OCI-LY1 (cell line): ENCODE measurements around the gene CCDC150.
A peak's percentile ranks its signal among the peaks of the same experiment; 100 is the strongest.

Experiments
- H2AFZ ChIP-seq: fragments of 200-600 bp; sonication (generic), shearing (Covaris generic); 2 replicates; pipeline ENCODE4 v1.6.0; 2014; ENCODE audit warnings: antibody characterized with exemption, mild to moderate bottlenecking, low read length
- H3F3A ChIP-seq: fragments of 200-600 bp; sonication (generic), shearing (Covaris generic); 2 replicates; pipeline ENCODE4 v1.6.0; 2014; ENCODE audit warnings: mild to moderate bottlenecking, antibody characterized with exemption, low read length, moderate library complexity; ENCODE audit not compliant: insufficient read depth
- H3K27ac ChIP-seq: fragments of 200-600 bp; sonication (generic); 2 replicates; pipeline ENCODE4 v1.5.1; 2014; ENCODE audit warnings: low read length, mixed run types, mild to moderate bottlenecking, low read depth; ENCODE audit not compliant: poor library complexity, severe bottlenecking
- H3K27me3 ChIP-seq: fragments of 200-600 bp; sonication (generic); 2 replicates; pipeline ENCODE4 v1.6.0; 2014; ENCODE audit warnings: antibody characterized with exemption, mild to moderate bottlenecking, low read length, moderate library complexity; ENCODE audit not compliant: insufficient read depth
- H3K36me3 ChIP-seq: fragments of 200-600 bp; sonication (generic); 2 replicates; pipeline ENCODE4 v1.6.1; 2014; ENCODE audit warnings: mild to moderate bottlenecking, antibody characterized with exemption, low read length, moderate library complexity, mixed read lengths; ENCODE audit not compliant: insufficient read depth
- H3K4me1 ChIP-seq: fragments of 200-600 bp; sonication (generic); 2 replicates; pipeline ENCODE4 v1.5.1; 2014; ENCODE audit warnings: mild to moderate bottlenecking, low read length, moderate library complexity; ENCODE audit not compliant: insufficient read depth, severe bottlenecking
- H3K4me2 ChIP-seq: fragments of 200-600 bp; sonication (generic), shearing (Covaris generic); 2 replicates; pipeline ENCODE4 v1.6.1; 2014; ENCODE audit warnings: low read length
- H3K4me3 ChIP-seq: fragments of 200-600 bp; sonication (generic); 2 replicates; pipeline ENCODE4 v1.5.1; 2014; ENCODE audit warnings: low read length, low read depth, mild to moderate bottlenecking, mixed read lengths; ENCODE audit not compliant: poor library complexity, severe bottlenecking
- H3K79me2 ChIP-seq: fragments of 200-600 bp; shearing (Covaris generic); 2 replicates; pipeline ENCODE4 v1.6.1; 2016; ENCODE audit warnings: mixed run types, low read length, mixed read lengths; ENCODE audit not compliant: insufficient read depth
- H3K9ac ChIP-seq: fragments of 200-600 bp; sonication (generic), shearing (Covaris generic); 2 replicates; pipeline ENCODE4 v1.6.1; 2014; ENCODE audit warnings: mild to moderate bottlenecking, low read length, mixed read lengths
- H3K9me2 ChIP-seq: fragments of 200-600 bp; sonication (generic), shearing (Covaris generic); 2 replicates; pipeline ENCODE4 v1.6.1; 2014; ENCODE audit warnings: low read depth, mild to moderate bottlenecking, low read length, mixed read lengths
- H3K9me3 ChIP-seq: fragments of 200-600 bp; shearing (Covaris generic); 2 replicates; pipeline ENCODE4 v1.6.1; 2014; ENCODE audit warnings: low read length, mixed read lengths
- H4K20me1 ChIP-seq: fragments of 200-600 bp; sonication (generic), shearing (Covaris generic); 2 replicates; pipeline ENCODE4 v1.6.0; 2016; ENCODE audit warnings: mild to moderate bottlenecking, low read length; ENCODE audit not compliant: insufficient read depth
- EZH2 ChIP-seq: fragments of 200-600 bp; sonication (generic), shearing (Covaris generic); IDR thresholded peaks from 2 replicates; pipeline ENCODE4 v1.8.0; 2017; ENCODE audit warnings: borderline replicate concordance, mixed run types, mild to moderate bottlenecking, antibody characterized with exemption, low read length, moderate library complexity, mixed read lengths
- TF ChIP-seq, protein P1 (sequence below): fragments of 200-600 bp; sonication (generic), shearing (Covaris generic); IDR thresholded peaks from 2 replicates; pipeline ENCODE4 v1.5.1; 2017; ENCODE audit warnings: mild to moderate bottlenecking, antibody characterized with exemption, low read length, moderate library complexity, mixed read lengths

The CCDC150 gene

DNA sequence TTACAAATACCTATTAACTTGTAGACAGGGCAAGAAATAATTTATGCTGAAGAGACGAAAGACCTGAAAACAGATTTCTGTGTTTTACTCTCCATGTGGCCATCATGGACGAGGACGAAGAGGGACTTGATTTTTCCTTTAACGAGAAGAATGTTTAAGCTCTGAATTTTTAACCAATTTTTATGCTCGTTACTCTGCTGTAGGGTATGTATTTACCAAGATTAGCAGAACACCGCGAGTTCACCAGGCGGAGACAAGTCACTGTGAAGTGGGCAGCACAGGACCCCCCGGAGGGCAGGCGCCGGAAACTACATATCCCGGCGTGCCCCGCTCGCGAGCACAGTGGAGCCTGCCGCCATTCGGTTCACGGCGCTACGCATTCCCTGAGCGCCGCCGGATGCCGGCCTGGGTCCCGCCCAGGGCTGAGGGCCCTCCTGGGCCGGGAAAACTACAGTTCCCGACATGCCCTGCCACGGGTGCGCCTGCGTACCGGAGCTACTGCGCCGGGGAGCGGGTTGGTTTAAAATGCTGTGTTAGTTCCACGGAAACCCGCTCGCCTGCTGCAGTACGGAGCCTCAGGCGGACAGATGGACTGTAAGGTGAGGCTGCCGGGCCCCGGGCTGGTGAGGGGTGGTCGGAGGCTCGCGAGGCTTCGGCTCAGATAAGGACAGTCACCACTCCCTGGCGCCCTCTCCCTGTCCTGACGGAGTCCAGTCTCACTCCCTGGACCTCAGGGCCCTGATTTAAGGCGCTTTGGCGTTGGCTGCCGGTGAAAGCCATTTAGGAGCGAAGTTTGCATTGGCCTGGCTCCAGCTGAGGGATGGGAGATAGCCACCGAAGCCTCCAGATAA lies at the start of gene CCDC150:
TSS of gene CCDC150 (plus strand) at position 536 of the 851 bp plus-strand sequence. CDS start at position 588, 52 bp downstream.
- no peaks in the 10 kb centered on the region for H4K20me1 ChIP-seq
- H3K9ac ChIP-seq = peak within 1 kb of the TSS; percentile 79
- TF ChIP-seq EZH2 = no peak
- TF ChIP-seq, protein P1, sequence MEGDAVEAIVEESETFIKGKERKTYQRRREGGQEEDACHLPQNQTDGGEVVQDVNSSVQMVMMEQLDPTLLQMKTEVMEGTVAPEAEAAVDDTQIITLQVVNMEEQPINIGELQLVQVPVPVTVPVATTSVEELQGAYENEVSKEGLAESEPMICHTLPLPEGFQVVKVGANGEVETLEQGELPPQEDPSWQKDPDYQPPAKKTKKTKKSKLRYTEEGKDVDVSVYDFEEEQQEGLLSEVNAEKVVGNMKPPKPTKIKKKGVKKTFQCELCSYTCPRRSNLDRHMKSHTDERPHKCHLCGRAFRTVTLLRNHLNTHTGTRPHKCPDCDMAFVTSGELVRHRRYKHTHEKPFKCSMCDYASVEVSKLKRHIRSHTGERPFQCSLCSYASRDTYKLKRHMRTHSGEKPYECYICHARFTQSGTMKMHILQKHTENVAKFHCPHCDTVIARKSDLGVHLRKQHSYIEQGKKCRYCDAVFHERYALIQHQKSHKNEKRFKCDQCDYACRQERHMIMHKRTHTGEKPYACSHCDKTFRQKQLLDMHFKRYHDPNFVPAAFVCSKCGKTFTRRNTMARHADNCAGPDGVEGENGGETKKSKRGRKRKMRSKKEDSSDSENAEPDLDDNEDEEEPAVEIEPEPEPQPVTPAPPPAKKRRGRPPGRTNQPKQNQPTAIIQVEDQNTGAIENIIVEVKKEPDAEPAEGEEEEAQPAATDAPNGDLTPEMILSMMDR = no peak
- H3K27me3 ChIP-seq = no peaks in the 10 kb centered on the region
- peak within 1 kb of the TSS; percentile 94 for H2AFZ ChIP-seq
- peaks cover 21% of the 10 kb centered on the region for H3K4me1 ChIP-seq
- peaks cover 19% of the 10 kb centered on the region for H3K79me2 ChIP-seq
- H3K4me2 ChIP-seq = peak within 1 kb of the TSS; percentile 98
- H3K27ac ChIP-seq = peak within 1 kb of the TSS; percentile 51
- H3K9me3 ChIP-seq = no peaks in the 10 kb centered on the region
- no peaks in the 10 kb centered on the region for H3F3A ChIP-seq
- peak within 1 kb of the TSS; percentile 93 for H3K4me3 ChIP-seq
- H3K9me2 ChIP-seq = no peaks in the 10 kb centered on the region
- H3K36me3 ChIP-seq = no peaks in the 10 kb centered on the region

DNA sequence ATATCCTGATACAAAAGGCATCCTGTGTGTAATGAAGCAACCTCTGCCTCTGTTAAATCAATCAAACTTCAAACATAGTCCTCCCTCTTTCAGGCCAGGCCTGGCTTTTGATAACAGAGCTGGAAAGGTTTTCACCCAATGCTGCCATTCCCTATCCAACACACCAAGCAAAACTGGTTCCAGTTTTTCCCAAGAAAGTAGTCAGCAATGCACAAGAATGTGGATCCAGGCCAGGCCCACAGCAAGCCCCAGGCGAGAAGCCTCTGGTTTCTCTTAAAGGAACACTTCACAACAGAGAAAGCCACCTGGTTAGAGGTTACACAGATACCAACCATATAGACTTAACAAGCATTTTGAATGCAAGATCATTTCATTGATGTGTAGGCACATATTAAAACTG lies 49.2 kb upstream of the CCDC150 start:
- no peak for TF ChIP-seq EZH2
- TF ChIP-seq, protein P1 = no peak
- H3K4me1 ChIP-seq = no peaks in the 10 kb centered on the region
- H4K20me1 ChIP-seq = no peaks in the 10 kb centered on the region
- H3K36me3 ChIP-seq = no peaks in the 10 kb centered on the region
- H3K9ac ChIP-seq = no peak overlapping the region
- H3K27me3 ChIP-seq = no peaks in the 10 kb centered on the region
- H2AFZ ChIP-seq = no peak overlapping the region
- no peak overlapping the region for H3K4me2 ChIP-seq
- H3K9me2 ChIP-seq = no peaks in the 10 kb centered on the region
- H3K4me3 ChIP-seq = no peak overlapping the region
- H3K9me3 ChIP-seq = no peaks in the 10 kb centered on the region
- H3F3A ChIP-seq = no peaks in the 10 kb centered on the region
- no peak overlapping the region for H3K27ac ChIP-seq
- H3K79me2 ChIP-seq = no peaks in the 10 kb centered on the region

DNA sequence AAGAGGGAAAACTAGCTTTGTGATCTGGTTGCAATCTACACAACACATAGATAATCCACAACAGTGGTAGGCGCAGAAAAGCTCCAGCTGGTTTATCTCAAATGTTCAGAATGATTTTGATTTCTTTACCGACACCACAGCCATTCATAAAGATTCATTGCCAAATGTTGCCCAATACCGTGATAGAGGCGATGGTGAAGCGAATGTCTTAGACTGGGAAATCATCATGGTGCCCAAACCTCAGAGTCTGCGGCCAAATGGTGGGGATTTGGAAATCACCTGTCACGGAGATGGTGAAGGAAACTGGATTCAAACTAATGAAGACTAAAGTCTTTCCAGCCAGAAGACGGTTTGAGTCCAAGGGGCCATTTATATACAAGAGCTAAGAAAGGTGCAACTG lies 48.5 kb upstream of the CCDC150 start:
- Histone ChIP-seq H3K9me2 (no peaks in the 10 kb centered on the region), H3F3A (no peaks in the 10 kb centered on the region), H3K79me2 (no peaks in the 10 kb centered on the region), H3K9ac (no peak overlapping the region), H4K20me1 (no peaks in the 10 kb centered on the region), H3K4me1 (no peaks in the 10 kb centered on the region), H3K4me3 (no peak overlapping the region), H3K27ac (no peak overlapping the region), H3K4me2 (no peak overlapping the region), H3K9me3 (no peaks in the 10 kb centered on the region), H2AFZ (no peak overlapping the region), H3K36me3 (no peaks in the 10 kb centered on the region), H3K27me3 (no peaks in the 10 kb centered on the region)
- TF ChIP-seq, protein P1 = no peak
- no peak for TF ChIP-seq EZH2
